Fibroblast of villous mesenchyme (primary cell): ENCODE measurements around the gene NDUFS2. TPM values are rescaled to one million over a fixed set of nuclear protein-coding genes. Genes with fewer than 3 reads are reported as not detected.

Source experiments
- DNase-seq: peaks from one replicate; pipeline ENCODE4 v3.0.0-alpha.2; 2010; ENCODE audit warnings: low read depth
- H3K4me3 ChIP-seq: 2 replicates; pipeline ENCODE4 v1.5.1; 2011; ENCODE audit warnings: low read depth, mild to moderate bottlenecking, low read length
- CTCF ChIP-seq: IDR thresholded peaks from 2 replicates; pipeline ENCODE4 v1.5.1; 2012; ENCODE audit warnings: low read depth, mild to moderate bottlenecking, low read length; ENCODE audit not compliant: insufficient read depth
- total RNA-seq: library from RNA; depleted of rRNA; stranded (reverse); fragments of >200 nt; gene quantifications from 2 replicates; pipeline ENCODE4 v1.2.3, GENCODE V29; 2012

Gene NDUFS2
- 105 and 117 TPM in 2 replicates for total RNA-seq

DNA sequence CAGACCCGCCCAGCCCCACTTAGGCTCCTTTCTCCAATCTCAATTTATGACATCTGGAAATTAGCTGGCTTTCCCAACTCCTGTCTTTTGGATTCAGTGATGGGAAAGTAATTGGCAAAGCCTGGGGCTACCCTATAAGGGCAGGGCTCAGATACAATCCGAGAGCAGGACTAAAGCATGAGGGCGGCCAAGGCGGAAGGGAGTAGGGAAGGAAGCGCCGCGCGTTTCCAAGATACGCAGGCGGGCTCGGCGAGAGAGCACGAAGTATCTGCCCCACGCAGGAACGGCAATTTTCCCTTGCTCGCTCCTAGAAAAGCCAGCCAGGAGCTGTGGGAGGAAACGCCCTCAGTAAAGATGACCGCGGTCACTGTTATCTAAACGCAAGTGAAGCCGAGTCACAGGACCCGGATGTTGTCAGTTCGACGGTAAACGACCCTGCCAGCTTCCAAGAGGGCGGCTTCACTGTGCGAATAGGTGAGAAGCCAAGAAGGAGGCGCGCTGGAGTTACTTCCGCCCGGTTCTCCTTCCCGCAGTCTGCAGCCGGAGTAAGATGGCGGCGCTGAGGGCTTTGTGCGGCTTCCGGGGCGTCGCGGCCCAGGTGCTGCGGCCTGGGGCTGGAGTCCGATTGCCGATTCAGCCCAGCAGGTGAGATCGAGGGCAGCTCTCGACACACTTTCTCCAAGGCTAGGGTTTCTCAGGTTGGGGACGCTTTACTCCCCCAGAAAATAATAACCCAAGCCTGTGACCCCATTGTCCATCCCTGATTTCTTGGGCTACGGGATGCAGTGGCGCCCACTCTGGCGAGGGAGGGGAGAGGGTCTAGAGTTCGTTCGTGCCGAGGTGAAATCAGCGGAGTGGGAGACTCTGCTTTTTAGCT is at the start of gene NDUFS2:
Gene NDUFS2, plus strand, starts transcription at position 532 of the 877 bp plus-strand sequence. Its CDS starts 19 bp downstream, at position 551.
- TF ChIP-seq CTCF, result peak; percentile 36
- H3K4me3 ChIP-seq, result peak within 1 kb of the TSS; percentile 96
- peak; percentile 100 for DNase-seq

GRCh38 chr1:161153176-161153575 is 49.0 kb upstream of the NDUFS2 start:
- TF ChIP-seq CTCF, result no peak
- DNase-seq, result no peak
- H3K4me3 ChIP-seq, result peak overlapping the region; percentile 98

GRCh38 chr1:161153682-161154337 is 48.4 kb upstream of the NDUFS2 start, which contains the start of gene UFC1:
Gene UFC1, plus strand, starts transcription at chr1:161153978. Its CDS starts 20 bp downstream, at chr1:161153998.
- no peak for TF ChIP-seq CTCF
- DNase-seq, result peak; percentile 93
- peak within 1 kb of the TSS; percentile 98 for H3K4me3 ChIP-seq

GRCh38 chr1:161157867-161158266 is 44.3 kb upstream of the NDUFS2 start:
- H3K4me3 ChIP-seq, result no peak overlapping the region
- TF ChIP-seq CTCF, result no peak
- no peak for DNase-seq

GRCh38 chr1:161158316-161159010 is 43.7 kb upstream of the NDUFS2 start:
- peak overlapping the region; percentile 93 for H3K4me3 ChIP-seq
- TF ChIP-seq CTCF, result no peak
- no peak for DNase-seq

DNA sequence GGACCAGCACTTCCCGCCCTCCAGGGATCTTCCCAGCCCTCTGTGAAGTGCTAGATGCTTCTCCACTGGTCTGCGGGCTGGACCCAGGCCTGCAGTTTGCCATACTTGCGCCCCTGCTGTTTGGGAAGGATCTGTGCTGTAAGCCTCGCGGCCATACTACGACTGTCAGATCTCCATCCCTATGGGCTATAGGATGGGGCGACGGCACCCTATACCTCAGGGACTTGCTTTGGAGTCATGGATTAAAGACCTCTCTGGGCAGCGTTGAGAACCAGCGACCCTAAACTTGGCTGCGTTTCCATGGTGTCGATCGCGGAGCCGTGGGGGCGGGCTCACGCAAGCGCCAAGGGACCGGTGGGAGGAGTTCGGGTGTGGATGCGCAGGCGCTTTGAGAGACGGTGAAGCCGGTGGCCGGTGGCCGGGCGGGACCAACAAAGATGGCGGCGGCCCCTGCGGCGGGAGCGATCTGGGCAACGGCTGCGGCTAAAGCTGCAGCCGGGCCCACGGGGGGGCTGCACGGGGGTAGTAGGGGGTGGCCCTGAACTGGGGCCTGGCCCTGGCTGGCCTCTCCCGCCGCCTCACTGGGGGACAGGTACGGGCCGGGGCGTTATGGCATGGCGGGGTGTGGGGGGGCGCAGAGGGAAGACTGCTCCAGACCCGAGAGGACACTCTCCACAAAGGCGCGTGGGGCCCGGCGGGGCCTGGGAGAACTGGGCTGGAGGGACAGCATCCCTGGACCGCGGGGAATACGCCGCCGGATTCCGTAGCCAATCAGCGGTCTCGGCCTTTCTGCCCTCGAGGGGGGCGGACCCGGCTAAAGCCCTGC is 42.9 kb upstream of the NDUFS2 start, which contains the start of gene USP21:
Gene USP21, plus strand, starts transcription at position 414 of the 826 bp plus-strand sequence. CDS start 1,141 bp downstream, outside the sequence.
- peak; percentile 46 for TF ChIP-seq CTCF
- DNase-seq, result peak; percentile 88
- peak within 1 kb of the TSS; percentile 93 for H3K4me3 ChIP-seq
